GM18505 (cell line): ENCODE results near the gene TBKBP1.

Source experiments
- ATAC-seq: cut with Tn5 transposase; IDR thresholded peaks from one replicate; pipeline ENCODE4 v1.9.1; 2021; ENCODE audit not compliant: unreplicated experiment
- POLR2A ChIP-seq: IDR thresholded peaks from 4 replicates; pipeline ENCODE4 v1.6.1; 2011; ENCODE audit warnings: borderline replicate concordance; ENCODE audit not compliant: insufficient read depth, insufficient read length; ENCODE audit errors: extremely low read depth

TBKBP1 gene

GRCh38 chr17:47693731-47694580 lies at the start of gene TBKBP1:
TSS of gene TBKBP1 (plus strand) at chr17:47694161. CDS start at chr17:47696113, 1,952 bp downstream.
- no peak for ATAC-seq
- no peak for TF ChIP-seq POLR2A

- no peak for ATAC-seq
- no peak for TF ChIP-seq POLR2A
Measured at GRCh38 chr17:47644324-47644723, 49.6 kb upstream of the TBKBP1 start.

- TF ChIP-seq POLR2A, result peak; percentile 83
- peak; percentile 78 for ATAC-seq
Measured at GRCh38 chr17:47649153-47649971, 44.6 kb upstream of the TBKBP1 start, which contains the start of gene KPNB1. TSS of gene KPNB1 (plus strand) at chr17:47649919. CDS start at chr17:47650245, 326 bp downstream.

- no peak for TF ChIP-seq POLR2A
- ATAC-seq, result peak; percentile 1
Measured at GRCh38 chr17:47649972-47650524, 43.9 kb upstream of the TBKBP1 start.

- peak; percentile 49 for ATAC-seq
- peak; percentile 53 for TF ChIP-seq POLR2A
Measured at GRCh38 chr17:47650525-47651522, 43.1 kb upstream of the TBKBP1 start.

GRCh38 chr17:47651704-47652103 lies 42.3 kb upstream of the TBKBP1 start:
- no peak for TF ChIP-seq POLR2A
- ATAC-seq, result no peak

- TF ChIP-seq POLR2A, result no peak
- no peak for ATAC-seq
Measured at GRCh38 chr17:47652570-47652969, 41.4 kb upstream of the TBKBP1 start.

GRCh38 chr17:47653442-47653841 lies 40.5 kb upstream of the TBKBP1 start:
- TF ChIP-seq POLR2A, result no peak

GRCh38 chr17:47654991-47655390 lies 39.0 kb upstream of the TBKBP1 start:
- no peak for ATAC-seq
- no peak for TF ChIP-seq POLR2A

More at GRCh38 chr17:47653442-47653841, 40.5 kb upstream of the TBKBP1 start:
- no peak for ATAC-seq

- TF ChIP-seq POLR2A, result no peak
Measured at GRCh38 chr17:47660064-47660492, 33.9 kb upstream of the TBKBP1 start.

GRCh38 chr17:47663912-47664623 lies 29.9 kb upstream of the TBKBP1 start:
- no peak for ATAC-seq
- TF ChIP-seq POLR2A, result no peak

More at GRCh38 chr17:47660064-47660492, 33.9 kb upstream of the TBKBP1 start:
- ATAC-seq, result peak; percentile 53

- no peak for ATAC-seq
Measured at GRCh38 chr17:47664624-47664941, 29.4 kb upstream of the TBKBP1 start.

More at GRCh38 chr17:47664624-47664941, 29.4 kb upstream of the TBKBP1 start:
- no peak for TF ChIP-seq POLR2A
